ENCODE measurements around the gene SDCBP2.

Gene SDCBP2, protein sequence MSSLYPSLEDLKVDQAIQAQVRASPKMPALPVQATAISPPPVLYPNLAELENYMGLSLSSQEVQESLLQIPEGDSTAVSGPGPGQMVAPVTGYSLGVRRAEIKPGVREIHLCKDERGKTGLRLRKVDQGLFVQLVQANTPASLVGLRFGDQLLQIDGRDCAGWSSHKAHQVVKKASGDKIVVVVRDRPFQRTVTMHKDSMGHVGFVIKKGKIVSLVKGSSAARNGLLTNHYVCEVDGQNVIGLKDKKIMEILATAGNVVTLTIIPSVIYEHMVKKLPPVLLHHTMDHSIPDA

GRCh38 chr20:1328680-1329330, at the start of gene SDCBP2:
TSS of gene SDCBP2 (minus strand) at chr20:1329139. CDS start at chr20:1320416, 8,723 bp downstream.
- DNase-seq (ENCODE audit: low read depth in 3 of 3, low spot score in 1 of 3): no peak

DNA sequence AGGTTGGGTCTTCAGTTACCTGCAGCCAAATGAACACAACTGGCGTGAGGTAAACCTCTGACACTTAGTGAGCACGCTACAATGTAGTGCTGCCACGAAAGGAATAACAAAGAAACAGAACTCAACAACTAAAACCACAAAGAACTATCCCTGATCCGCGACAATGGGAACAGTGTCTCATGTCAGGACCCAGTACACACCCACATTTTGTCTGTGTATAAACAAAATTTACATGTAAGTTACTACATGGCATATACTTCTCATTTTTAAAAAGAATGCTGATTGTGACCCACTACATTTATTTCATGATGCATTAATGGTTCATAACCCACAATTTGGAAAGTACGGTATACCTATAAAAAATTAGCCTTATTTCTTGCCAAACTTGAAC, 49.8 kb upstream of the SDCBP2 start:
- no peak for DNase-seq (ENCODE audit: low read depth in 3 of 3, low spot score in 1 of 3)

- no peak for DNase-seq (ENCODE audit: low read depth in 3 of 3, low spot score in 1 of 3)
Observed at GRCh38 chr20:1377984-1378734, 49.2 kb upstream of the SDCBP2 start.

DNA sequence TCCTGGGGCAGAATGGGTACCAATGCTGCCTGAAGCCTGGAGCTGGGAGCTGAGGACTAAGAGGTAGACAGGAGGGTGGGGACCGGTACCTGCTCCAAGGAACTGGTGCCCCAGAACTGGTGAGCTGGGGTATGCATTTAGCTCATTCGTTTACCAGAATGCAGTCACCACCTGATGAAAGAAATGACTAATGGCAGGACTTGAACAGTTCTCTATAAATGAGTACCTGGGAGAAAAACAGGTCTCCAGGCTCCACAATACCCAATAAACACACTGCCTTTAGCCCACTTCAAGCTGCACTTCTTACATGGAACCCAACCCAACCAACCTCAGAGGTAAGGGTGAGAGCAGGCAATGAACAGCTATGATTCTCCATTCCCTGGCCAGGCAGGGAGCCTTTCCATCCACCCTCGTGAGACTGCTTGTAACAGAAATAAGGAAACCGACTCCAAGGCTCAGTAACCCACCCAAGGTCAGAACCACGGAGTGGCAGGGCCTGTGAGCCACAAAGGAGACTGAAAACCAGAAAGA, 48.5 kb upstream of the SDCBP2 start:
- no peak for DNase-seq (ENCODE audit: low read depth in 3 of 3, low spot score in 1 of 3)

- DNase-seq (ENCODE audit: low read depth in 3 of 3, low spot score in 1 of 3): no peak
Observed at GRCh38 chr20:1376408-1377270, 47.7 kb upstream of the SDCBP2 start.

- DNase-seq (ENCODE audit: low read depth in 3 of 3, low spot score in 1 of 3): no peak
Observed at GRCh38 chr20:1376007-1376406, 47.1 kb upstream of the SDCBP2 start.

GRCh38 chr20:1375515-1375914, 46.6 kb upstream of the SDCBP2 start:
- no peak for DNase-seq (ENCODE audit: low read depth in 3 of 3, low spot score in 1 of 3)

DNA sequence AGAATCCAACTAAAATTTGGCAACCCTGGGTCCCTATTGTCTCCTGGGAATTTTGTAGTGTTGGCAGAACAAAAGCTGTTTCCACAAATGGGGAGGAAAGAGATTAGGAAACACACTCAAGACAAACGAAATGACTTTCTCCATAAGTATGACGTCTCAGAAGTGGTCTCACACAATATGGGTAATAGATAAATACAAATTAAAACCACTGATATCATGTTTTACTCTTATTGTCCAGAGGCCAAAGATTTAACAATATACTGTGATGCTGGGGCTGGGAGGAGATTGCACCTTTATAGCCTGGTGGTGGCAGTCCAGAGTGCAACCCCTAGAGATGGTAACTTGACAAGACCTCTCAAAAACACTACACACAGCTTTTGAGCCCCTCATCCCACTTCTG, 45.3 kb upstream of the SDCBP2 start:
- DNase-seq (ENCODE audit: low read depth in 3 of 3, low spot score in 1 of 3): no peak

GRCh38 chr20:1373614-1374013, 44.7 kb upstream of the SDCBP2 start:
- DNase-seq (ENCODE audit: low read depth in 3 of 3, low spot score in 1 of 3): no peak

DNA sequence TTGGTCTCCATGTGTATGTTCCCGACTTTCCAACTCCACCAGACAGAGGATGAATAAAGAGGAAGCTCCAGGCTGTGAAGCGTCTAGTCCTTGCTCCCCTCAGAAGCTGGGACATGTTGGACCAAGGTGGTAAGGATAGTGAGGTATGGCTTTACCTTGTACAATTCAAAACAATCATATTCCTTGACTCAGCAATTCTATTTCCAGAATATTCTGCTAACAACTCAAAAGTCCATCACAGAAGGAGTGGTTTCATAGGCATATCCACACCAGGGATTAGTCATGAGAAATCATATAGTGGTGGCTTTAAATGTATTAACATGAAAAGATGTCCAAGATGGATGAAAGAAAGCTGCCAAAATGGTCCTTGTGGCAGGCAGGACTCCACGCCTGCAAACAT, 44.1 kb upstream of the SDCBP2 start:
- no peak for DNase-seq (ENCODE audit: low read depth in 3 of 3, low spot score in 1 of 3)

DNA sequence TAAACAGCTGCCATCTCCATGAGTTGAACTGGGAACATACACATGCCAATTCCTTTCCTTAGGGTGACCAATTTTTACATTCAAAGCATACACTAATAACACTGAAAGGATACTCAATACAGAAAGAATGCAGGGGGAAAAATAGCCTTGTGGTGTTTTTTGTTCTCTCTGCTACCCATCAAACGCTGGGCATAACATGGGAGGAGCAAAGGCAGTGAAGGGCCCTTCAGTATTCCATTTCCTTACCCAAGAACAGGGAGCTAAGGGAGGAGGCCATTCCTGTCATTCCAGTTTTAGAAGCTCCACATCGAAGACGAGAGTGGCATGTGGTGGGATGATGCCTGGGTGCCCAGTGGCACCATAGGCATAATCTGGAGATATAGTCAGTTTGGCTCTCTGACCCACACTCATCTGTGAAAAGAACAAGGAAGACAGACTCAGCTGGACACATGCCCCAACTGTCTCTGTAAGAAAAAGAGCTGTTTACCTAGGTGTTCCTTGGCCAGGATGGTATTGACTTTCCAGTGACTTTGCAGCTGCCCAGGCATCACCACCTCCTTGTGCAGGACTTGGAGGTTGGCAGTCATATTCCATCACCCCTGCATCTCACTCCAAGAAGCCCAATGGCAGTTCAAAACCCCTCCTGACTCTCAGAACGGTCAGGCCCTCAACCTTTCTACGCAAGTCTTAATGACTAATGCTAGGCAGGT, 43.0 kb upstream of the SDCBP2 start:
- no peak for DNase-seq (ENCODE audit: low read depth in 3 of 3, low spot score in 1 of 3)

DNA sequence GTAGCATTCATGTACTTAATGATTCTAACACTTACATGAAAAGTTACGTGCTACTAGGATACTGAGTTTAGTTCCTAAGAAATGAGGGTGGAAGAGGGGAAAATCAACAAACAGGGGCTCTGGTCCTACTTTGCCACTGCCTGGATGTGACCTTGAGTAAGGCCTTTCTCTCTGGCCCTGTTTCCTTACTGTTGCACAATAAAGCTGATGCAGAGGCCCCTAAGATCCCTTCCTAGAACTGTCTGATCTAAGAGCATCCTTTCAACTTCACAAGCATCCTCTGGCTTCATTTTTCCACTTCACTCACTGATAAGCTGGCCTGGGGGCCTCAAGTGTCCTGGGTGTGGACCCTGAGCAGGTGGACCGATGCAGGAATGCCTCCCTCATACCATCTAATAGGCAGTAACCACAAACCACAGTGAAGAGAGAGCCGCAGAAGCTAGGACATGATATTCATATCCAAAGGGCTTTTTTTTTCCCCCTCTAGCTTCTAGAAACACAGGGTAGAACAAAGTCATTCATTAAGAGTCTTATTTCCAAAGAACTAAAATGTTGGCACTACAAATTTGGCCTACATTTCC, 42.4 kb upstream of the SDCBP2 start:
- DNase-seq (ENCODE audit: low read depth in 3 of 3, low spot score in 1 of 3): no peak

DNA sequence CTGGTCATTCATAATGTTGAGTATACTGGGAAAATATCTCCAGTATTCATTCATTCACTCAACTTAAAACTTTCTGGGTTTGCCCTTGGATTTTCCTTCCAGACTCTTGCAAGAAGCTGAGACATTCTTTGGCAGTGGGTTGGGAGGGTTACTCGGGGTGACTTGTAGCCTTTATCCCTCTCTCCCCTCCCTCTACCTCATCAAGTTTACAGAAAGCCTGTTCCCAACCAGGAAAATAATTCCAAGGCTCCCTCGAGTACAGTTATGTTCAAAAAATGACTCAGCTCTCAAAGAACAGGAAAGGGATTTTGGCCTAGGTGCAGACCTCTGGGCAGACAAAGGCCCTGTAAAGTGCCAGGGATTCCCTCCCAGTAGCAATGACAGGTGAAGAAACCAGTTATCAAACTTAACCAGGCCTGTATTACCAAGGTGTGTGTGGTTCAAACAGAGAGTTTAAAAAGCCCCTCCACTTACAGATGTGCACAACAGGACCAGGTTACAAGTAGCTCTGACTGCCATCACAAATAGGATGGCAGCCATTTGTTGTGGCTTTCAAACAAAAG, 41.7 kb upstream of the SDCBP2 start:
- no peak for DNase-seq (ENCODE audit: low read depth in 3 of 3, low spot score in 1 of 3)

GRCh38 chr20:1369970-1370369, 41.0 kb upstream of the SDCBP2 start:
- DNase-seq (ENCODE audit: low read depth in 3 of 3, low spot score in 1 of 3): no peak

DNA sequence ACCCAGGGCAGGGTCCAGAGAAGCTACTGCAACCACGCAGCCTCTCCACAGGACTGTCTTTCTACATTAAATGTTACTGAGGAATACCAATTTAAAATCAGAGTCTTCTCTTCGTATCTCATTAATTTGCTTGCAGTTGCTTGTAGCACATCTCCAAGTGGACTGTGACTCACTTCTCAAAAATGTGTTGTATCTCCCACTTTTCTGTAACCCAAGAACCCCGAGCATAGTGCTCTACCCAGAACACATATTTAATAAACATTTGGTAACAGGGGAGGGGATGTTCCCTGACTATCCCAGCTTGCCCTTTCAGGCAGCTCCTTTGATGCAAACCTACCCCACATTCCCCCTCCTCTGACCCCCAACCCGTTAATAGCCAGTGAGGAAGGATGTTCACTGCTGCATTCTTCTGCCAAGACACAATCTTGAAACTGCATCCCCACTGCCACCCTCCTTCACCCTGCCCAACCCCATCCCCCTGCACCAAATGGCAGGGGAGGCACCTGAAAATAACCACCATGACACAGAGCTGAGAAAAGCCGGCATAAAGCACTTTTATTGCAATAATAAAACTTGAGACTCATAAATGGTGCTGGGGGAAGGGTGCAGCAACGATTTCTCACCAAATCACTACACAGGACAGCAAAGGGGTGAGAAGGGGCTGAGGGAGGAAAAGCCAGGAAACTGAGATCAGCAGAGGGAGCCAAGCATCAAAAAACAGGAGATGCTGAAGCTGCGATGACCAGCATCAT, 39.7 kb upstream of the SDCBP2 start:
- no peak for DNase-seq (ENCODE audit: low read depth in 3 of 3, low spot score in 1 of 3)

DNA sequence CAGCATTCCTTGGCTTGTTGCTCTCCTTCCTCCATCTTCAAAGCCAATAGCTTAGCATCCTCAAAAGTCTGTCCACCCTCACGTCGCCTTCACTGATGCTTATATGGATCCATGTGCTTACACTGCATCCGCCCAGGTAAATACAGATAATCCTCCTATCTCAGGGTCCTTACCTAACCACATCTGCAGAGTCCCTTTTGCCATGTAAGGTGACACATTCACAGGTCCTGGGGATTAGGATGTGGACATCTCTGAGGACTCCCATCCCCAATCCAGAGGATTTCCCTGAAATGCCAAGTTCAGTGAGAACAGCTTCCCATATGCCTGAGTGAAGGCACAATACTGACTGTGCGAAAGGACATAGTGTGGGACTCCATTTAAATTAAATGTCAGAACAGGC, 38.5 kb upstream of the SDCBP2 start:
- DNase-seq (ENCODE audit: low read depth in 3 of 3, low spot score in 1 of 3): no peak

DNA sequence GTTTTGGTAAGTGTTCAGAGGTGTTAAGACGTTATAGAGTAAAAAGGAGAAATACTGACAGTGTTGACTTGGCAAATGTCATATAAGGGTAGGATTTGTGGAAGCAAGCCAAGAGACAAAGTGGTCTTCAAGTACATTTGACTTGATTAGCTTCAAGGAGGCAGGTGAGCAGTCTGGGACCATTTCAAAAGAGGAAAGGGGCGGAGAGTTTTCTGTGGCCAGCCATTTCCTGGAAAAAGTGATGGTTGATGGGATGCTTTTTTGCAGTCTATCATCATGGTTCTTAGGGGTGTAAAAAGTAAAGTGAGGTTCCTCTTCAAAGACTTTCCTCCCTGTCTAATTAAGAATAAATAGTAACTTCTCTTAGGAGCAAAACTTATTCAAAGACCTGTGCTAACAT, 35.2 kb upstream of the SDCBP2 start:
- no peak for DNase-seq (ENCODE audit: low read depth in 3 of 3, low spot score in 1 of 3)

GRCh38 chr20:1363522-1363921, 34.6 kb upstream of the SDCBP2 start:
- DNase-seq (ENCODE audit: low read depth in 3 of 3, low spot score in 1 of 3): no peak

GRCh38 chr20:1362484-1362883, 33.5 kb upstream of the SDCBP2 start:
- DNase-seq (ENCODE audit: low read depth in 3 of 3, low spot score in 1 of 3): no peak

All from stimulated activated CD4-positive, alpha-beta T cell treated with anti-CD3 and anti-CD28 coated beads, TNF-alpha, amount 100 ng/mL, for 1 hour (primary cell).